HCT116 (cell line): ENCODE measurements around the gene KLK7. TPM values are rescaled to one million over a fixed set of nuclear protein-coding genes. Genes with fewer than 3 reads are reported as not detected.

Experiments used
- ATAC-seq: fragments of 200-7000 bp; cut with Tn5 transposase; 2 replicates; pipeline ENCODE4 v1.9.1; 2020; ENCODE audit warnings: mild to moderate bottlenecking, moderate library complexity
- BruUV-seq: library from RNA; stranded (reverse); fragments of 400-500 nt; replicated peaks from 2 replicates; lab custom pipeline; 2021; lab: Mats Ljungman, UMichigan
- CTCF ChIA-PET: fragments of 300-600 bp; sonication (Branson Sonifier 250); formaldehyde crosslinking; loops from one replicate; lab custom pipeline; 2021; ENCODE audit warnings: antibody characterized with exemption; lab: Charles Lee
- POLR2A ChIA-PET: fragments of 300-600, 350-600 bp; sonication (Branson Sonifier 250); formaldehyde crosslinking; loops from one replicate; lab custom pipeline; 2021; ENCODE audit warnings: antibody characterized with exemption; lab: Charles Lee
- RAD21 ChIA-PET, 2 experiments: fragments of 300-600 bp; sonication (Branson Sonifier 250); formaldehyde crosslinking; loops; one replicate each; lab custom pipeline; 2023; ENCODE audit warnings: low total read pairs in 2 of 2; ENCODE audit not compliant: uncharacterized antibody in 2 of 2, unreplicated experiment in 2 of 2, low non-redundant PET in 1 of 2; lab: Charles Lee
- DNase-seq: peaks from one replicate; pipeline ENCODE4 v3.0.0-alpha.2; 2010; ENCODE audit warnings: low read depth, low spot score
- H2AFZ ChIP-seq: fragments of 200-600 bp; shearing (Covaris generic), sonication (generic); 2 replicates; pipeline ENCODE4 v1.6.1; 2017; ENCODE audit warnings: low read depth, mixed run types, mixed read lengths, antibody characterized with exemption, low read length; ENCODE audit not compliant: poor library complexity, severe bottlenecking
- H3K27ac ChIP-seq: 2 replicates; pipeline ENCODE4 v1.5.1; 2012; ENCODE audit warnings: low read depth, low read length
- H3K27me3 ChIP-seq: fragments of 200-600 bp; sonication (generic); 2 replicates; pipeline ENCODE4 v1.6.1; 2016; ENCODE audit warnings: mixed run types, low read length, mixed read lengths; ENCODE audit not compliant: insufficient read depth
- H3K36me3 ChIP-seq, 2 experiments: fragments of 200-500 bp in 1 of 2; fragments of 200-600 bp in 1 of 2; sonication (Bioruptor generic) in 1 of 2; sonication (generic) in 1 of 2; 2 replicates each; pipeline versions ENCODE4 v1.5.1 to v1.6.1; 2014 to 2016; ENCODE audit warnings: low read length in 2 of 2, inconsistent platforms in 1 of 2, mixed read lengths in 1 of 2, mixed run types in 1 of 2; ENCODE audit not compliant: insufficient read depth in 2 of 2, control insufficient read depth in 1 of 2
- H3K4me1 ChIP-seq, 2 experiments: fragments of 200-600 bp in 1 of 2; sonication (generic) in 1 of 2; 2 replicates each; pipeline versions ENCODE4 v1.5.1 to v1.6.1; 2012 to 2017; ENCODE audit warnings: low read length in 2 of 2, inconsistent platforms in 1 of 2, mild to moderate bottlenecking in 1 of 2, mixed read lengths in 1 of 2, mixed run types in 1 of 2, moderate library complexity in 1 of 2; ENCODE audit not compliant: insufficient read depth in 2 of 2, control insufficient read depth in 1 of 2
- H3K4me2 ChIP-seq: fragments of 200-600 bp; sonication (generic); 2 replicates; pipeline ENCODE4 v1.6.1; 2017; ENCODE audit warnings: mixed run types, low read length, mixed read lengths
- H3K4me3 ChIP-seq, 2 experiments: fragments of 200-600 bp in 1 of 2; sonication (generic) in 1 of 2; replicated peaks in 1 of 2; 2 replicates each; pipeline ENCODE4 v1.5.1; 2011 to 2016; ENCODE audit warnings: low read length in 2 of 2, control low read depth in 1 of 2, low read depth in 1 of 2, mild to moderate bottlenecking in 1 of 2, mixed read lengths in 1 of 2, mixed run types in 1 of 2
- H3K79me2 ChIP-seq: fragments of 200-600 bp; sonication (generic); 2 replicates; pipeline ENCODE4 v1.6.1; 2017; ENCODE audit warnings: mild to moderate bottlenecking, mixed run types, low read length, moderate library complexity, mixed read lengths; ENCODE audit not compliant: insufficient read depth
- H3K9ac ChIP-seq: fragments of 200-600 bp; sonication (generic); 2 replicates; pipeline ENCODE4 v1.6.1; 2016; ENCODE audit warnings: low read length, mixed read lengths
- H3K9me2 ChIP-seq: fragments of 200-600 bp; sonication (generic), shearing (Covaris generic); 2 replicates; pipeline ENCODE4 v1.6.1; 2017; ENCODE audit warnings: mixed run types, mild to moderate bottlenecking, moderate library complexity; ENCODE audit not compliant: insufficient read depth
- H3K9me3 ChIP-seq, 2 experiments: fragments of 200-500 bp in 1 of 2; fragments of 200-600 bp in 1 of 2; sonication (Bioruptor generic) in 1 of 2; sonication (generic) in 1 of 2; 2 replicates each; pipeline ENCODE4 v1.6.1; 2014 to 2017; ENCODE audit warnings: low read length in 2 of 2, mixed read lengths in 2 of 2, inconsistent platforms in 1 of 2, low read depth in 1 of 2, mild to moderate bottlenecking in 1 of 2, mixed run types in 1 of 2, moderate library complexity in 1 of 2; ENCODE audit not compliant: control insufficient read depth in 1 of 2, insufficient read depth in 1 of 2
- H4K20me1 ChIP-seq: fragments of 200-600 bp; sonication (generic), shearing (Covaris generic); 2 replicates; pipeline ENCODE4 v1.6.1; 2017; ENCODE audit warnings: mixed run types, mild to moderate bottlenecking, moderate library complexity; ENCODE audit not compliant: insufficient read depth
- ATF3 ChIP-seq: IDR thresholded peaks from 2 replicates; pipeline ENCODE4 v1.6.1; 2012
- CTCF ChIP-seq, 3 experiments: fragments of 200-600 bp in 1 of 3; sonication (generic) in 1 of 3; IDR thresholded peaks in 2 of 3; conservative IDR thresholded peaks in 1 of 3; 2 replicates each; pipeline ENCODE4 v1.5.1; 2012 to 2017; ENCODE audit warnings: low read depth in 2 of 3, low read length in 2 of 3, antibody characterized with exemption in 1 of 3, borderline replicate concordance in 1 of 3, control low read depth in 1 of 3, mild to moderate bottlenecking in 1 of 3, mixed read lengths in 1 of 3, mixed run types in 1 of 3, moderate library complexity in 1 of 3; ENCODE audit not compliant: insufficient read depth in 1 of 3
- EZH2 ChIP-seq: fragments of 200-600 bp; sonication (generic); IDR thresholded peaks from 2 replicates; pipeline ENCODE4 v1.6.1; 2017; ENCODE audit warnings: antibody characterized with exemption, mixed run types
- EZH2phosphoT487 ChIP-seq: fragments of 200-600 bp; IDR thresholded peaks from 2 replicates; pipeline ENCODE4 v1.6.1; 2018; ENCODE audit warnings: antibody characterized with exemption, borderline replicate concordance
- POLR2A ChIP-seq: IDR thresholded peaks from 2 replicates; pipeline ENCODE4 v1.7.0; 2011; ENCODE audit warnings: borderline replicate concordance; ENCODE audit not compliant: insufficient read depth, insufficient read length; ENCODE audit errors: extremely low read depth
- POLR2AphosphoS5 ChIP-seq: IDR thresholded peaks from 2 replicates; pipeline ENCODE4 v1.6.1; 2011; ENCODE audit warnings: mild to moderate bottlenecking, low read depth, low read length, moderate library complexity
- RAD21 ChIP-seq: IDR thresholded peaks from 2 replicates; pipeline ENCODE4 v1.6.1; 2012; ENCODE audit warnings: low read depth, mild to moderate bottlenecking
- REST ChIP-seq: IDR thresholded peaks from 2 replicates; pipeline ENCODE4 v1.6.1; 2012; ENCODE audit warnings: low read depth
- SIN3A ChIP-seq: IDR thresholded peaks from 2 replicates; pipeline ENCODE4 v1.6.1; 2012; ENCODE audit warnings: low read depth
- SP1 ChIP-seq: IDR thresholded peaks from 2 replicates; pipeline ENCODE4 v1.6.1; 2012; ENCODE audit warnings: low read depth
- SRF ChIP-seq: IDR thresholded peaks from 2 replicates; pipeline ENCODE4 v1.6.1; 2012; ENCODE audit warnings: low read depth
- TCF7L2 ChIP-seq: IDR thresholded peaks from 2 replicates; pipeline ENCODE4 v1.7.0; 2011; ENCODE audit warnings: borderline replicate concordance, inconsistent platforms; ENCODE audit not compliant: insufficient read depth, insufficient read length; ENCODE audit errors: extremely low read depth
- ZBTB33 ChIP-seq: IDR thresholded peaks from 2 replicates; pipeline ENCODE4 v1.6.1; 2011; ENCODE audit warnings: mild to moderate bottlenecking, low read length, moderate library complexity; ENCODE audit not compliant: insufficient replicate concordance; ENCODE audit errors: extremely low read depth
- ZFX ChIP-seq: fragments of 450-650 bp; IDR thresholded peaks from 2 replicates; pipeline ENCODE4 v1.6.1; 2017
- intact Hi-C: fragments of 100-400 bp; cut with micrococcal nuclease; formaldehyde crosslinking; loops from 2 replicates; pipeline ENCODE4 v1.10.0; 2022
- total RNA-seq: library from RNA; stranded (reverse); gene quantifications from one replicate; pipeline ENCODE4 v1.2.1, GENCODE V29; 2021; ENCODE audit not compliant: unreplicated experiment

Gene KLK7
- total RNA-seq, 1 experiment from 2014 or later: 30.5 TPM

GRCh38 chr19:51023946-51024345 lies 40.2 kb upstream of the KLK7 start:
- no peaks in the 10 kb centered on the region for H3K79me2 ChIP-seq
- no peak overlapping the region for H2AFZ ChIP-seq
- DNase-seq: no peak
- ChIA-PET RAD21 (no interaction called here), POLR2A (no interaction called here), CTCF (no interaction called here)
- no peaks in the 10 kb centered on the region for H3K9me2 ChIP-seq
- intact Hi-C loops: no loop called here
- no peaks in the 10 kb centered on the region for H4K20me1 ChIP-seq
- H3K9ac ChIP-seq: no peak overlapping the region
- H3K4me3 ChIP-seq: no peak overlapping the region
- H3K4me2 ChIP-seq: no peak overlapping the region
- ATAC-seq: no peak
- no peak overlapping the region for H3K27ac ChIP-seq
- TF ChIP-seq SRF (no peak), TCF7L2 (no peak), POLR2A (no peak), SIN3A (no peak), POLR2AphosphoS5 (no peak), EZH2 (no peak), CTCF (IDR thresholded peaks at IDR 0.05 in 2 of 3, conservative IDR thresholded peaks at IDR 0.05 in 1 of 3; ENCODE audit: borderline replicate concordance in 1 of 3, insufficient read depth in 1 of 3, low read depth in 2 of 3, low read length in 2 of 3) (no peak), ZBTB33 (no peak), EZH2phosphoT487 (no peak), ATF3 (no peak), ZFX (no peak), RAD21 (no peak), SP1 (no peak), REST (no peak)
- H3K4me1 ChIP-seq: peaks cover 13 to 37% of the 10 kb centered on the region in 2 experiments
- H3K36me3 ChIP-seq: no peaks in the 10 kb centered on the region
- H3K9me3 ChIP-seq: no peaks in the 10 kb centered on the region
- H3K27me3 ChIP-seq: no peaks in the 10 kb centered on the region
- BruUV-seq: no TSS peak
